SW 1271 (cell line): ENCODE results near the gene MKI67.
"Not testable (repeated sequence)": the region's sequence is repeated elsewhere in the genome, so short reads cannot be mapped to it uniquely, and the experiment has no call there.

ENCODE experiments used
- DNase-seq, 2 experiments: peaks; one replicate each; lab custom pipeline; 2025; lab: John Stamatoyannopoulos, UW

The MKI67 gene

DNA sequence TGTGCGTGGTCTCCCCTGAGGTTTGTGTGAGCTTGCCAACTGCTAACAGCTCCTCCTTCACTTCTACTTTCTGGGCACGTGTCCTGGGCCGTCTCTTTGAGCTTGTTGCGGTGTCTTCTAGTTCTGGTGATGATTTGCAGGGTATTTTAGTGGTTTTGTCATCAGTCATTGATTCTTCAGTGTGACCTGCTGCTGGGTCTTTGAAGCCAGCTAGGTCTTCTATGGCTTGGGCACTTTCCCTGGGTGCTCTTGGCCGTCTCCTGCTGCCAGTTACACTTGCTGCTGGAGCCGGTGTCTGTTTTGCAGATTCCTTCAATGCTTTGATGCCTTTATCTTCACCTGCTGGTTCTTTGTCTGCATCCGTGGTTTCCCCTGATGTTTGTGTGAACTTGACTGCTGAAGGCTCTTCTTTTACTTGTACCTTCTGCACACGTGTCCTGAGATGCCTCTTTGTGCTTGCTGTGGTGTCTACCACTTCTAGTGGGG lies 23.0 kb downstream of the MKI67 start:
- no peak for DNase-seq

DNA sequence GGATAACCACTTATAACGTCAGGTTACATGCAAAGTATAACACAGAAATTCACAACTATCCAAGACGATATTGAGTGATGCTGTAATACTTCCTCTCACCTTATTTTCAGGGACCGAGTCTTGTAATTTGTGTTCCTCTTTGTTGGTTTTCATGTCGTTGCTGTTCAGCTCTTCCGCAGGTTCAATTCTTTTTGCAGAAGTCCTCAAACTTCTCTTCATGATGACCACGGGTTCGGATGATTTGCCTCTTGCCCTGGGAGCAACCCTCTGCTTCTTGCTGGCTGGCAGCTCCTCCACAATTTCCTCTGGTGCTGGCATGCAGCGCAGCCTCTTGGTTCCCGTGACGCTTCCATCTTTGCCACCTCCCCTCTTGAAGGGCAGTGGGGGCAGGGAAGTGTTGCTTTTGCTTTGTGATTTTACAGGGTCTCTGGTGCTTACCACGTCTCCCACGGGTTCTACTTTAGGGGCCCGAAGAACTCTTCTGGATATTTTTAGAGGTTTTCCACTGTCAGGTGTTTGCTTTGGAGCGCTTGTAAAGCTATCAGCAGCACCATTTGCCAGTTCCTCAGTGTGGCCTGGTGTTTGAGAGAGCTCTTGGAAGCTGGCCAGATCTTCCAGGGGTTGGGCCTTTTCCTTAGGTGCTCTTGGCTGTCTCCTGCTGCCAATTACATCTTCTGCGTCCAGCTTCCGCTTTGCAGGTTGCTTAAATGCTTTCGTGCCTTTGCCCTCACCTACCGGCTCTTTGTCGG lies 23.6 kb downstream of the MKI67 start:
- DNase-seq, result no peak

- DNase-seq, result no peak
Observed at GRCh38 chr10:128101901-128102300, 24.3 kb downstream of the MKI67 start.

GRCh38 chr10:128099901-128100300 lies 26.3 kb downstream of the MKI67 start:
- no peak for DNase-seq

DNA sequence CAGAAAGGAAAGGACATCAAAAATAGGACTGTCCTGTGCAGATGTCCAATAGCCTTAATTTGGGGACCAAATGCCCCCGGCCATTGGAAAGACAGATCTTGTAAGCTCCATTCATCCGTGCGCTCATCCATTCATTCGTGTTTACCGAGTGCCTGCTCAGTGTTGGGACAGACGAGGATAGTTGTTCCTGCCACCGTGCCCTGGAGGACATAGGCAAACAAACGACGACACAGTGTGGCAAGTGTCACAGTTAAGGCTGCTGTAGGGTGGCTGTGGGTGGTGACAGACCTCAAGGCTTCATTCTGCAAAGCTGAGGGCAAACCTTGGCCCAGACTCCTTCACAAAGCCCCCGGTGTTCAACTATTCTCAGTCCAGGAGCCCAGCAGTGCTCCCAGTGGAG lies 27.6 kb downstream of the MKI67 start:
- no peak for DNase-seq

DNA sequence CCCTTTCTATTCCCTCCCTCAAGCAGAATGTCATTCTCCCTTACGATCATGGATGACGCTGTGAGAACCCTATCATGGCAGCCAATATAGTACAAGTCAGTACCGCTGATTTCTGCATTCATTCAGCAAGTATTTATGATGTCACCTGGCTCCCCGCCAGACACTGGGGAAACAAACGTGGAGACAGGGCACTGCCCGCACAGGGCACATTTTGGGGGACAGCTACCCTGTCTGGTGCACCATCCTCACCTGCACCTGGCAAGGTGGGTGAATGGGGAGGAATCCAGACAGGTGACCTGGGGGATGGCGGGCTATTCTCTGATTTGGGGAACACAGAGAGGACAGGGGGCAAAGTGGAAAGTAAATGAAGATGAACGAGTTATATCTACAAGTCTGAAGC lies 28.4 kb downstream of the MKI67 start:
- no peak for DNase-seq

DNA sequence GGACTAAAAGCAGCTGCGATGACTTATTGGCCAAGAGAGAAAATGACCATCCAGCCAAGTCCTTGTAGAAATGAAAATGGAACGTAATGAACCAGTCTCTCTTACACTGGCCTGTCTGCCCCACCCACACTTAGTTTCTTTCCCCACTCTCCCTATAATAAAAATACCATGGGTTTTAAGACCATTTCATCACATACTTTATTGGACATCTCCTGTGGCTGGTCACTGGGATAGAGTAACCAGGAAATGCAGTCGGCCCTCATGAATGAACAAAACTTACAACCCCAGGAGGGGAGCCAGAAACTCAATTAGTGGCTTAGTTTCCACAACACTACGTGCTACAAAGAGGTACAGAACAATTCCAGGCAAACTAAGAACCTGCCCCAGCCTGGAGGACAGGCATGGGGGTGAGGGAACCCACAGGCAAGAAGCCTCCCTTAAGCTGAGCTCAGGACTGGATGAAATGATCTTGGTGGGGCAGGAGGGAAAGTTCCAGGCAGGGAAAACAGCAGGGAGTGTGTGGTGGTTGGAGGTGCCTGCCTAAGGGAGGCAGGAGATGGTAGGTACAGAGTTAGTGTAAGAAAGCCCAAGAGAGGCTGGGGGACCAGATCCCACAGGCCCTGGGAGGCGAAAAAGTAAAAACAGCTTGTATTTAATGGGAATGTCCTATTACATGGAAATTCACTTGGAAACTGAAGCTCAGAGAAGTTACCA lies 29.6 kb downstream of the MKI67 start:
- no peak for DNase-seq

GRCh38 chr10:128095753-128096469 lies 30.3 kb downstream of the MKI67 start:
- DNase-seq, result no peak

GRCh38 chr10:128095027-128095752 lies 31.0 kb downstream of the MKI67 start:
- no peak for DNase-seq

- DNase-seq, result not testable (repeated sequence)
Observed at GRCh38 chr10:128094596-128094995, 31.6 kb downstream of the MKI67 start.

DNA sequence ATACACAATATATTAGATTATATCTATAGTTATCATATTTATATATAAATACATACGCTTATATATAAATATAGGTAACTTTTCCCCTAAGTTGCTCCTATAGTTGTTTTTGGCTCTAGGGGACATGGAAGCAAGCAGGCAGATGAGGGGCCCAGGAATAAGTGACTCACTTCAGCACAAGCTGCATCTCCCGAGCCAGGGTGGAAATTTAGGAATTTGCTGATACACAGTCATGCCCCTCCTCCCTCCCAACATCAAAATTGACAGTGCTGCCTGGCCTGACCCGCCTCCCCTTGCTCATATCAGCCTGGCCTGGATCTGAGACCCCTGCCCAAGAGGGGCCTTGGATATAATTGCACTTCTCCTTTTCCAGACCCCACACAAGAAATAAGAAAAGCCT lies 33.8 kb downstream of the MKI67 start:
- no peak for DNase-seq

- DNase-seq, result no peak
Observed at GRCh38 chr10:128091636-128092210, 34.5 kb downstream of the MKI67 start.

DNA sequence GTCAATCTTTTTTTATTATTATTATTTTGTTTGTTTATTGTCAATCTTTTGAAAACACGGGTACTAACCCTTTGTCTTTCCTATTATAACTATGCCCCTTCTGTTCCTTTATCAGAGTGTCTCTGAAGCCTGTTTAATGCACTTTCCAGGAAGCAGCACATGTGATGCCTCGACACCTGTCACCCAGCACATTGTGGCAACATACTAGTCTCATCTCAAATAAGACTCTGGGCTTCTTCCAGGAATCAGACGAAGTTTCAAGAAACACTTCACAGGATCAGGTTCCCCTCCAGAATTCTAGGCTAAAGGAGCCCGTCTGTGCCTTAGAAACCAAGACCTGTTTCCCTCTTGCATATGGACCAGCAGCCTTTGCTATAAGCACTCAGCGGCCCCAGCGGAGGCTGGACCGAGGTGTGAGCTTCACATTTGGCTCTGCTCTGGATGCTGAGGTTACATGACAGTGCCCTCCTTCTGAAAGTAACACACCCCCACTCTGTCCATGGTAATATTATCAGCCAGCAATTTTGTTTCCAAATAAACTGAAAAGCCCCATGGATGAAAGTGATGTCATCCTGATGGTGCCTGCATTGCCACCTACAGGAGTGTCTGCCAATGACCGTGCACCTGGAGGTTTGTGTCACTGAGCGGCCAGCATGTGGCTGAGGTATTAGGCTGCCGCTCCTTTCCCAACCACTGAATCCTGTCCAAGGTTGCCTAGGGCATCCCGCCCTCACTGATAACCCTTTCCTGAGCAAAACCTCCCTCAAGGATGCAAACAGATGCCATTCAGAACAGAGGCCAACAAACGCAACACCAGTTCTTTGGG lies 38.1 kb downstream of the MKI67 start:
- DNase-seq, result no peak

GRCh38 chr10:128087146-128087883 lies 38.9 kb downstream of the MKI67 start:
- no peak for DNase-seq

DNA sequence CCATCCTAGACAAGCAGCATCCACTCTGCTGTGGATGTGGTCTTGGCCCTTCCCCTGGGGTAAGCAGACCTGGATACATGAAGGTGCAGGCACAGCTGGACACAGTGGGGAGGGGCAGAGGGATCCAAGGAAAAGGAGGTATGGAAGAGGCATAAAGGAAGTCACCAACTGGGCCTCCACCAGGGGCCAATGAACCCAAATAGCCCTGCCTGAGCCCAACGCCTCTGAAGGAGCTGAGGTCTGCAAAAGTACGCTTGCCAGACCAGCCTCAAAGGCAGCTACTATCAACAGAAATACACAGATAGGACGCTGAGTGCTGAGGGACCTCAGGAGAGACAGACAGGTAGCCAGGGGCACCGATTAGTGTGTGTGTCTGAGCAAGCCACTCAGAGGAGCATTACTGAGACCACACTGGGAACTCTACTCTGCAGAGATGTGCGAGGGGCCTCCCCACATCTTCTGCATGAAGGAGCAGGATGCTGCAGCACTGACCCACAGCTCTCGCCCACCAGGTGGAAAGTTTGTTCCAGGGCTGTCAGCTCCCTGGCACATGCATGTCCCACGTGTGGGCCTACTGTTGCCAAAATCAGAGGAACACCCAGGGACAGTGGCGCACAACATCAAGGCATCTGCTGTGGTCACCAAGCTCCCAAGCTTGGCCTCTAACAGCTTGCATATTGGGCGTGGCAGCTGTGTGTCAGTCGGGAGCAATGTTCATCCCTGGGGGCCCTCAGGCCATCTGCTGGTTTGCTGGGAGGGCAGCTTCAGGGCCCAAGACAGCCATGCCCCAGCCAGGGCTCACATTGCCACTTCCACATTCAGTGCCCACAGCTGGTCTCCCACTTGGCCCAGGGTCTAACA lies 40.0 kb downstream of the MKI67 start:
- no peak for DNase-seq

GRCh38 chr10:128084991-128085390 lies 41.2 kb downstream of the MKI67 start:
- no peak for DNase-seq

GRCh38 chr10:128084364-128084763 lies 41.9 kb downstream of the MKI67 start:
- DNase-seq, result no peak

- DNase-seq, result no peak
Observed at GRCh38 chr10:128083191-128083895, 42.9 kb downstream of the MKI67 start.

GRCh38 chr10:128081720-128082119 lies 44.5 kb downstream of the MKI67 start:
- DNase-seq, result no peak
